Superior temporal gyrus (tissue), 1 donor: ENCODE measurements around the gene MOXD1.

Source experiments
- DNase-seq: peaks from one replicate; pipeline ENCODE4 v3.0.0-alpha.2; 2016; ENCODE audit errors: extremely low spot score

MOXD1 gene

DNA sequence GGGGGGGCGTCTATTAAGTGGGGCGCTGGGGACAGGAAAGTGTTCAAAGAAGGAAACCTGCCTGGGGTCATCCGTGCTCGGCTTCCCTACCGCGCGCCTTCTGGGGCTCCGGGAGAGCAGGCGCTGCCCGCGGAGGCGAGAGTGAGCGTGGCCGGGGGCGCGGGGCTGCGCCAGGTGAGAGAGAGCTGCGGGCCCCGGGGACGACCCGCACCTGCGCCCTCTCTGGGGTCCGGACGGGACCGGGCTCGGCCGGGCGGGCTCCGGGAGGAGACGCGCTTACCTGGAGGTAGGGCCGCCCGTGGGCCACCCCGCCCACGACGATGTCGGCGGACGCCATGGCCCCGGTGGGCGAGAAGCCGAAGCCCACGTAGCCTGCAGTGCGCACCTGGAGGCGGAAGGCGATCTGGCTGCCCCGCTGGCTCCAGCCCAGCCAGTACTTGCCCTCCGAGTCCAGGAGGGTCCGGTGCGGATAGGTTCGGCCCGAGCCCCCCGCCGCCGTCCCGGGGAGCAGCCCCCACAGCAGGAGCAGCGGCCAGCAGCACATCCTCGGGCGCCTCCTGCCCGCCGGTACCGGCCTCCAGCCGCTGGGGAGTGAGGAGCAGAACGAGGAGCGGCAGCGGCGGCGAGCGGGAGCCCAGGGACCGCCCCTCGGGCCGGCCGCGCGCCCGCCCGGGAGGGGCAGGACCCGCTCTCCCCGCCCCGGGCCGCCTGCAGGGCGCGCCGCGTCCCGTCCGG lies at the start of gene MOXD1:
Gene MOXD1 (minus strand): TSS at position 593 of the 735 bp plus-strand sequence. CDS start 49 bp downstream, at position 544.
- no peak for DNase-seq

- no peak for DNase-seq
Observed at GRCh38 chr6:132446855-132447241, 45.6 kb upstream of the MOXD1 start.

DNA sequence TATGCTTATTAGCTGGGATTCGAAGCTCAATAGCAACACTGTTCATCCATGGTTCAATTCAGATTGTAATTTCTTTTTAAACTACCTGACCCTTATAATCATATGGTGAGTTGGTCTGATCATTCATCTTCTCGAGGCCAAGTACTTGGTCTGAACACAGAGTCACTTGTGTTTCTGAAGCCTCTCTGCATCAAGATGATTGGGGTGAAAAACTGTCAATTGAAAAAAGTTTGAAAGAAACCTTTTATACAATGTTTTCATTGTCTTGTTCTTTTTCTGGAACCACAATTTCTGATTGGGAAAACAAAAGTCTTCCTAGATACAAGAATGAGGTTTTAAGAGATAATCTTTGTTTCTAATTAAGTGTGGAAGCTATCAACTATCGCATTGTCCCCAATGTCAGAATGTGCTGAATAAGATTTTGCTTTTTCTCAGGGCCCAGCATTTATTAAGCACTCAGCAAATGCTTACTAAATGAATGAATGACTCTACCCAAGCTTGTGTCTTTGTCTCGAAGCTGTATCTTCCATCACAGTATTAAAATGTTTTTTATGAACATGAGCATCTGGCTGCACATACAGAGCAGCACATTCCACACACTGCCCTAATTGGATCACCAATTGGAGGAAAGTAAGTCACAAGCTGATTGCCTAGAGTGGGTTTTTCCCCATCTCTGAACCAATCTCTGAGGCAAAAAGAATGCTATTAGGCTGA lies 45.0 kb upstream of the MOXD1 start:
- peak; percentile 33 for DNase-seq

- no peak for DNase-seq
Observed at GRCh38 chr6:132445201-132445951, 44.1 kb upstream of the MOXD1 start.

GRCh38 chr6:132443206-132443605 lies 41.9 kb upstream of the MOXD1 start:
- DNase-seq: no peak

- DNase-seq: no peak
Observed at GRCh38 chr6:132430110-132430509, 28.8 kb upstream of the MOXD1 start.

DNA sequence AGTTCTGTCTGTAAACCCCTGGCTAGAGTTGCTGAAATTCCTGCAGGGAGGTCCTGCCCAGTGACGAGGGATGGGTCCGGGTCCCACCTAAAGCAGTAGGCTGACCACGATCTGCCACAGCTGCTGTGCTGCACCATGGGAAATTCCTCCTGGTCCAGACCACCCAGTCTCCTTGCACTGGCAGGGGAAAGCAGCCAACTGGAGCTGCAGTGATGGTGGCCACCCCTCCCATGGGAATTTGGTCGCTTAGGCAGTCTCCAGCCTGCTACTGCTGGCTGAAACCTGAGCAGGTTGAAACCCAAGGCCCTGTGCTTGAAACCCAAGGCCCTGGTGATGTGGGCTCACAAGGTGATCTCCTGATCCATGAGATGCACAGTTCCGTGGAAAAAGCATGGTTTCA lies 23.9 kb upstream of the MOXD1 start:
- no peak for DNase-seq

DNA sequence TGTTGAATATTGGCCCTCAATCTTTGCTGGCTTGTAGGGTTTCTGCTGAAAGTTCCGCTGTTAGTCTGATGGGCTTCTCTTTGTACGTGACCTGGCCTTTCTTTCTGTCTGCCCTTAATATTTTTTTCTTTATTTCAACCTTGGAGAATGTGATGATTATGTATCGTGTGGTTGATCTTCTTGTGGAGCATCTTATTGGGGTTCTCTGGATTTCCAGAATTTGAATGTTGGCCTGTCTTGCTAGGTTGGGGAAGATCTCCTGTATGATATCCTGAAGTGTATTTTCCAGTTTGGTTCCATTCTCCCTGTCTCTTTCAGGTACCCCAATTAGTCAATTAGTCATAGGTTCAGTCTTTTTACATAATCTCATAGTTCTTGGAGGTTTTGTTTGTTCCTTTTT lies 22.6 kb upstream of the MOXD1 start:
- no peak for DNase-seq

- DNase-seq: no peak
Observed at GRCh38 chr6:132418235-132418965, 17.1 kb upstream of the MOXD1 start.

DNA sequence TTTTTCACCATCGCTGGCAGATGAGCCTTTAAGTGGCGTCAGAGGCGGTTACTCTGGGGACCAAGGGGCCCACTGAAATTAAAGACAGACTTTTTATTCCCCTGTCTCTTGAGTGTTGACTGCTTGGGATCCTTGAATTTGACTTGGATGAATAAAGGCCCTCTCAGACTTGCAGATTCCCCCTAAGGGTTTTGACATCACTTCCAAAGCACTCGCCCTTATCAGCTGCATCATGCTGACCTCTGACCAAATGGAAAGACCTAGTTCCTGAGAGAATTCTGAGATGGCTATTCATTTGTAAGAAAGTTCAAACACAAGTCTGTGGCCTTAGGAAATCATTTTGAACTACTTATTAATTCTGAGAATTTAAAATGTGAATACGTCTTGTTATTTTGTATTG lies 13.5 kb upstream of the MOXD1 start:
- DNase-seq: no peak

DNA sequence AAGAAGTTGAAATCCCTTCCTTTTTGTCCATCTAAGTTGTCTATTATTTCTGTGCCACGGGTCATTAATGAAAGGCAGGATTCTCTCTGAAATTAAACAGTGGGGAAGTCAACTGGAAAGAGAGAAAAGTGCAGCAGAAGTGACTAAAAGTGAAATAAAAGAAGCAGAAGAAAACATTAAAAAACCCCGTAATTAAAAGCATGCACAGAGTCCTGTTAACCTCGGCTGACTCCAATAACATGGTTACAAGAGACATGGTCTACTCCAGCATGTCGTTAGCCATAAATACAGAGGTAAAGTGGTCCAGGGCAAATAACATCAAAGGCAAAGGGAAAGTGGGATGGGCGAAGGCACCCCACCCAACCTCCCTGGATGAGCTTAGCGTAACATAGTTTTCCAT lies 13.0 kb upstream of the MOXD1 start:
- DNase-seq: no peak

GRCh38 chr6:132413499-132413802 lies 12.2 kb upstream of the MOXD1 start:
- no peak for DNase-seq

DNA sequence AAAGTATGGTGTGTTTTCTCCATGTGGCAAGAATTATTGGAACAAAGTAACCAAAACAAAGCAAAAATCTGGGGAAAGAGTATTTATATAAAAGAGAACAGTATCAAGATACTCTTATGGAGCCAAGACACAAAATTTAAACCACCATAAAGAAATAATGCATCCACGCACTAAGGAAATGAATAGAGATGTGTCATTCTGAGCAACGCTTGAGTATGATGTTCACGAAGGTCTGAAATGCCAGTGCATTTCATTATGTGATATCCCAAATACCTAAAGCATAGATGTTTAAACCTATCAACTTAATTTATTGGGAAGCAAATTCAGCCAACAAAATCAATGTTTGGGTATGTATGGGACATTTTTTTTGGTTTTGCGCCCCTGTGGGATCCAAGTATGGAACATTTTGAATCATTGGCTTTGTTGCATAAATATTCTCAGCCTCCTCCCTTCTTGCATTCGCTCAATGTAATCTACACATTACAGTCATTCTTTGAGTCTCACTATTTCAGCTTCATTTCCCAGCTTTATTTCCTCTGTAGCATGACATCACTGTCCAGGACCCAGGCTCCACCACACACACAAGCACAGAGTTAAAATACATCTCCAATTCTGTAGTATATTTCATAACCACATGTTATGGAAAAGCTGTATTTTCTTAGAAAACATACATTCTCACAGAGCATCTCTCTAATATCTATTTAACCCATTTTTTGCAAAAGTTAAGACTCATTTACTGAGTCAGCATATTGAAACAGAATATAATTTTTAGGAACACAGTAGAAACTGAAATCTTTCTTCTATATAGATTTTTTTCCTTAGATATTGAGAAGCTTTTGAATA lies 11.6 kb upstream of the MOXD1 start:
- DNase-seq: no peak

GRCh38 chr6:132411296-132411695 lies 10.0 kb upstream of the MOXD1 start:
- peak; percentile 22 for DNase-seq

- no peak for DNase-seq
Observed at GRCh38 chr6:132410830-132411229, 9.6 kb upstream of the MOXD1 start.

DNA sequence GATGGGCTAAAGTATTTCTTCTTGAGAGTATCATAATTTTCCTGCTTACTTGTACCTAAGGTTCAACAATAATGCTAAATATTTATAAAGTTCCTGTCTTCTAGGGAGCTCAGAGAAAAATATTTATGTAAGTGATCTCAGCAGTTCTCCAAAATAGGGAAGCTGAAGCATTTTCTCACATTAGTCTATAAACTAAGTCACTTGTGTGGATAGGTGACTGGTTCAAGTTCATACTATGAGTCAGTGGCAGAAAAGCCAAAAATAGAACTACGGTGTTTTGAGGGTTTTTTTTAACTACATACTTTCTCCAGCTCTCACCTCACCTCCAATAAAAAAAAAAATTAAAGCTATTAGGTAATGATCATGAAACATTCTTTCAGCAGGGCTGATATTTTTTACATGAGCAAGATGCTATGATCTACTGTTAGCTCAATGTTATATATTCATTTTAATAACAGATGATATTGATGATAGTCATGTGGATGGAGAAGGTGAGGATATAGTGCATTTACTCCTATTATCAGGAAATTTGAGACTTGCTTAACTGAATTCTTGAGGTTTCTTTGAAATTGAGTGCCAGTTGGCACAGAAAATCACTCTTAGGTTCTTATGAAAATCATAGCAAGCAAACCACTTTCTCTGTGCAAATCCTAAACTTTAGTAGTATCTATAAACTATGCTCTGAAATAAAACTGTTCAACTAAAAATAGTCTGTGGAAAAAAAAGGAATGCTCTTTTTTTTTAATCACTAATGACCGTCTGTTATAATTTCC lies 4.1 kb upstream of the MOXD1 start:
- DNase-seq: no peak

DNA sequence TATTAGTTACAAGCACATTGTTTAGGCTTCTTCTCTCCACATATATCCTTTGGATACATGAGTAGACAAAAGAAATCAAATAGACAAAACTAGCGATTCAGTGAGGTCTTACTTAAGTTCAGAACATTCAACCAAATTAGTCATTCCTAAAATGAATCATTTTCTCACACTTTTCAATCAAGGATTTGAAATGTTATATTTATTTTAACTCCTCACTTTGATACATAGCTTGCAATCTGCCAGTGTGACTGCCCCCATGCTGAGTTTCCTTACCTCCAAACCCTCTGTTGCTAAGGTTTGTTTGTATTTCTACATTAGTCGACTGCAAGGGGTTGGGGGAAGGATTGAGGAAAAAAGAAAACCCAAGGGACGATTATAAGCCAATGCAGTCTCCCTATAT lies 3.5 kb upstream of the MOXD1 start:
- peak; percentile 35 for DNase-seq

GRCh38 chr6:132404330-132404729 lies 3.1 kb upstream of the MOXD1 start:
- DNase-seq: no peak

DNA sequence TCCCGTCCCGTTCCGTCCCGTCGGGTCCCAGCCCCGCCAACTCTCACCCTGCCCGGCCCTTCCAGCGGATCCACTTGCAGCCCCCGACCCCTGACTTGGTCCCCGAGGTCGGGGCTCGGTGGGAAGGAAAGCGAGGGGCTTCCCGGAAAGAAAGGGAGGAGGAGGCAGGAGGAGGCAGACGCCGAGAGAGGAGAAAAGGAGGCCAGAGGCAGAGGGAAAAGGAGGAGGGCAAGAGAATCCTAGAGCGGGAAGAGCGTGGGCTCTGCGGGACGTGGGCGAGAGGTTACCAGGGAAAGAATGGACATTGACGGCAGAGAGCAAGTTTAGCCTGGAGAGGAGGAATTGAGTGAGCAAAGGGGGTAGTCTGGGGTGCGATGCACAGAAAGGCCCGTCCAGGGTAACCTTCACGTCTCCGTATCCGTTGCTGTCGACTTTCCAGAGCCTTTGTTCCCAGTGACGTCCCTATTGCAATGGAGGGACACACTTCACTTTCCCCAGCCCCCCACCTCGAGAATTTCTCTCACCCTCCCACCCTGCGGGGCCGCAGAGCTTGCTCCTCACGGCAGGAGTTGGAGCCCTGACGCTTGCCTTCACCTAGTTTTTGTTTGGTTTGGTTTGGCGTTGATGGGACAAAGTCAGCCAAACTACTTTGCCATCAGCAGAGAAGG lies 477 bp upstream of the MOXD1 start:
- no peak for DNase-seq

DNA sequence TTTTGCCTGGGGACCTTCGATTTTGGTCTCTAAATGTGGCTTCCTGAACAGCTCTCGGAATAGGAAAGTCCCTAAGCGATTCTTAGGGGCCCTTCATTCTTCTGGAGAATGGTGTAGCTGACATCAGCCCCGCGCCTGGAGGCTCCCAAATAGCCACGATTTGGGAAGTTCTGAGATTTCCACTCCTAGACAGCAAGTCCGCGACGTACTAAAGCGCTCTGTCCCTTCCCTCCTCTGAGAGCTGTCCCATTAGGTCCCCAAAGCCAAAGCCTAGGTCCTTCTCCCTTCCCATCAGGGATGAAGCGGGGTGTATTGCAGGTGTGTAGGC lies 756 bp downstream of the MOXD1 start:
- DNase-seq: no peak
